HepG2 (cell line): ENCODE results near the gene CD164L2. TPM values are rescaled to one million over a fixed set of nuclear protein-coding genes. Genes with fewer than 3 reads are reported as not detected.

Experiments used
- CCAR2 ChIP-seq: fragments of 200-400 bp; formaldehyde crosslinking; optimal IDR thresholded peaks from 2 replicates; pipeline ENCODE3; 2018; ENCODE audit warnings: low read depth, mild to moderate bottlenecking, low read length, moderate library complexity
- DZIP1 ChIP-seq: sonication (generic); formaldehyde crosslinking; IDR thresholded peaks from 2 replicates; pipeline ENCODE4 v1.5.0; 2020; ENCODE audit warnings: mild to moderate bottlenecking, missing genetic modification reagents
- IKZF4 ChIP-seq: sonication (generic); formaldehyde crosslinking; IDR thresholded peaks from 2 replicates; pipeline ENCODE4 v1.5.1; 2020; ENCODE audit warnings: borderline replicate concordance, mild to moderate bottlenecking, low read depth, missing genetic modification reagents; ENCODE audit errors: not compliant biosample characterization
- PRDM10 ChIP-seq: sonication (generic); formaldehyde crosslinking; IDR thresholded peaks from 2 replicates; pipeline ENCODE4 v1.4.0; 2020; ENCODE audit warnings: low read depth, missing genetic modification reagents
- SRF ChIP-seq: IDR thresholded peaks from 2 replicates; pipeline ENCODE4 v1.6.1; 2011; ENCODE audit warnings: mild to moderate bottlenecking, low read depth, low read length, moderate library complexity
- TBP ChIP-seq: sonication (generic); formaldehyde crosslinking; IDR thresholded peaks from 2 replicates; pipeline ENCODE4 v1.5.0; 2020; ENCODE audit warnings: missing genetic modification reagents
- ZFP36L2 ChIP-seq: sonication (generic); formaldehyde crosslinking; IDR thresholded peaks from 2 replicates; pipeline ENCODE4 v1.4.0; 2020; ENCODE audit warnings: missing genetic modification reagents
- ZNF713 ChIP-seq: sonication (generic); formaldehyde crosslinking; IDR thresholded peaks from 2 replicates; pipeline ENCODE4 v1.4.0; 2020; ENCODE audit warnings: mild to moderate bottlenecking, missing genetic modification reagents
- polyA plus RNA-seq, 8 experiments: library from polyadenylated mRNA; depleted of rRNA in 3 of 8; stranded (reverse) in 7 of 8; unstranded in 1 of 8; fragments of >200 nt; fragmentation: Illumina TruSeq in 4 of 8; extraction: Trizol in 4 of 8; gene quantifications; 2 replicates each; pipeline versions ENCODE4 v1.2.1 to v1.2.3, GENCODE V29; 2011 to 2016; ENCODE audit warnings: low read depth in 4 of 8, missing spikeins in 1 of 8, mixed read lengths in 1 of 8; ENCODE audit not compliant: insufficient read depth in 1 of 8
- total RNA-seq, 5 experiments: library from RNA; depleted of rRNA; stranded (reverse); fragments of >200 nt; fragmentation: Illumina TruSeq; extraction: Trizol; gene quantifications; 2 replicates each; pipeline ENCODE4 v1.2.3, GENCODE V29; 2016; ENCODE audit warnings: low read depth in 1 of 5
- TF ChIP-seq, protein P1 (sequence below): sonication (generic); formaldehyde crosslinking; IDR thresholded peaks from 2 replicates; pipeline ENCODE4 v1.4.0; 2020; ENCODE audit warnings: mild to moderate bottlenecking, missing genetic modification reagents
- TF ChIP-seq, protein P2 (sequence below): sonication (generic); formaldehyde crosslinking; IDR thresholded peaks from 2 replicates; pipeline ENCODE4 v1.4.0; 2020; ENCODE audit warnings: missing genetic modification reagents
- TF ChIP-seq, protein P3 (sequence below): sonication (generic); formaldehyde crosslinking; IDR thresholded peaks from 2 replicates; pipeline ENCODE4 v1.4.0; 2020; ENCODE audit warnings: missing genetic modification reagents, borderline replicate concordance

CD164L2 gene
- total and polyA plus RNA-seq, 2 of the 13 experiments (the other 11 are each of a cell fraction or from before 2014, with no cell fraction given): not detected

DNA sequence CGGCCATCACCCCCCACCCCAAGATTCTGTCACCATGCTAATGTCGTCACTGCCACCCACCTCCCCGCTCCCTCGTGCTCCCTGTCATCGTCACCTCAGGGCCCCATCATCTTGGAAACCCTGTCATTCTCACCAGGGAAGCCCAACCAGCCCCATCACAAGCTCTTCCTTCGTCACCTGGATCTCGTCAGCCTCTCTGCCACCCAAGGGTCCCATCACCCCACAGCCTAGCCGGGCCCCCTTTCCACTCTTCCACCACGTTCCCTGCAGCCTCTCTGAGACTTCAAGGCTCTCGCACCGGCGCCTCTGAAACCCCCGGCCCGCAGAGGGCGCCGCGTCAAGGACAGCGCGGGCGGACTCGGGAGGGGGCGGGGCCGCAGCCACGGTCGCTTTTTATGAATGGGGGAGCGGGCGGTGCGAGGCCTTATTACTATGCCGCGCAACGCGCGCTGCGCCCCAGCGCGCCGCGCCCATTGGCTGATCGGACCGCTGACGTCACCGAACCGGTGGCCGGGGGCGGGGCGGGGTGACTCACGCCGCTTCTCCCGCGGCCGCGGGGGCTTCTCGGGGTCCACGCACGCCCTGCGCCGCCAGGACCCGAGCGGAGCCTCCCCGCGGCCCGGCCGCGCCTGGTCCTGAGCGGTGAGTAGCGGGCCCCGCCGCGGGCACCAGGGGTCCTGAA lies 9.1 kb upstream of the CD164L2 start, which contains the start of gene GPR3 (continued):
- TF ChIP-seq, protein P1, sequence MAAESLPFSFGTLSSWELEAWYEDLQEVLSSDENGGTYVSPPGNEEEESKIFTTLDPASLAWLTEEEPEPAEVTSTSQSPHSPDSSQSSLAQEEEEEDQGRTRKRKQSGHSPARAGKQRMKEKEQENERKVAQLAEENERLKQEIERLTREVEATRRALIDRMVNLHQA (CRISPR knock-in tag): no peak
- TF ChIP-seq ZNF713 (CRISPR knock-in tag) (no peak), PRDM10 (CRISPR knock-in tag) (no peak), DZIP1 (CRISPR knock-in tag) (no peak), CCAR2 (no peak), ZFP36L2 (CRISPR knock-in tag) (no peak), SRF (no peak), TBP (CRISPR knock-in tag) (no peak), IKZF4 (no peak)
- TF ChIP-seq, protein P2, sequence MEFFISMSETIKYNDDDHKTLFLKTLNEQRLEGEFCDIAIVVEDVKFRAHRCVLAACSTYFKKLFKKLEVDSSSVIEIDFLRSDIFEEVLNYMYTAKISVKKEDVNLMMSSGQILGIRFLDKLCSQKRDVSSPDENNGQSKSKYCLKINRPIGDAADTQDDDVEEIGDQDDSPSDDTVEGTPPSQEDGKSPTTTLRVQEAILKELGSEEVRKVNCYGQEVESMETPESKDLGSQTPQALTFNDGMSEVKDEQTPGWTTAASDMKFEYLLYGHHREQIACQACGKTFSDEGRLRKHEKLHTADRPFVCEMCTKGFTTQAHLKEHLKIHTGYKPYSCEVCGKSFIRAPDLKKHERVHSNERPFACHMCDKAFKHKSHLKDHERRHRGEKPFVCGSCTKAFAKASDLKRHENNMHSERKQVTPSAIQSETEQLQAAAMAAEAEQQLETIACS: no peak
- TF ChIP-seq, protein P3, sequence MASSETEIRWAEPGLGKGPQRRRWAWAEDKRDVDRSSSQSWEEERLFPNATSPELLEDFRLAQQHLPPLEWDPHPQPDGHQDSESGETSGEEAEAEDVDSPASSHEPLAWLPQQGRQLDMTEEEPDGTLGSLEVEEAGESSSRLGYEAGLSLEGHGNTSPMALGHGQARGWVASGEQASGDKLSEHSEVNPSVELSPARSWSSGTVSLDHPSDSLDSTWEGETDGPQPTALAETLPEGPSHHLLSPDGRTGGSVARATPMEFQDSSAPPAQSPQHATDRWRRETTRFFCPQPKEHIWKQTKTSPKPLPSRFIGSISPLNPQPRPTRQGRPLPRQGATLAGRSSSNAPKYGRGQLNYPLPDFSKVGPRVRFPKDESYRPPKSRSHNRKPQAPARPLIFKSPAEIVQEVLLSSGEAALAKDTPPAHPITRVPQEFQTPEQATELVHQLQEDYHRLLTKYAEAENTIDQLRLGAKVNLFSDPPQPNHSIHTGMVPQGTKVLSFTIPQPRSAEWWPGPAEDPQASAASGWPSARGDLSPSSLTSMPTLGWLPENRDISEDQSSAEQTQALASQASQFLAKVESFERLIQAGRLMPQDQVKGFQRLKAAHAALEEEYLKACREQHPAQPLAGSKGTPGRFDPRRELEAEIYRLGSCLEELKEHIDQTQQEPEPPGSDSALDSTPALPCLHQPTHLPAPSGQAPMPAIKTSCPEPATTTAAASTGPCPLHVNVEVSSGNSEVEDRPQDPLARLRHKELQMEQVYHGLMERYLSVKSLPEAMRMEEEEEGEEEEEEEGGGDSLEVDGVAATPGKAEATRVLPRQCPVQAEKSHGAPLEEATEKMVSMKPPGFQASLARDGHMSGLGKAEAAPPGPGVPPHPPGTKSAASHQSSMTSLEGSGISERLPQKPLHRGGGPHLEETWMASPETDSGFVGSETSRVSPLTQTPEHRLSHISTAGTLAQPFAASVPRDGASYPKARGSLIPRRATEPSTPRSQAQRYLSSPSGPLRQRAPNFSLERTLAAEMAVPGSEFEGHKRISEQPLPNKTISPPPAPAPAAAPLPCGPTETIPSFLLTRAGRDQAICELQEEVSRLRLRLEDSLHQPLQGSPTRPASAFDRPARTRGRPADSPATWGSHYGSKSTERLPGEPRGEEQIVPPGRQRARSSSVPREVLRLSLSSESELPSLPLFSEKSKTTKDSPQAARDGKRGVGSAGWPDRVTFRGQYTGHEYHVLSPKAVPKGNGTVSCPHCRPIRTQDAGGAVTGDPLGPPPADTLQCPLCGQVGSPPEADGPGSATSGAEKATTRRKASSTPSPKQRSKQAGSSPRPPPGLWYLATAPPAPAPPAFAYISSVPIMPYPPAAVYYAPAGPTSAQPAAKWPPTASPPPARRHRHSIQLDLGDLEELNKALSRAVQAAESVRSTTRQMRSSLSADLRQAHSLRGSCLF (CRISPR knock-in tag): no peak
